Activated naive CD4-positive, alpha-beta T cell treated with anti-CD3 and anti-CD28 coated beads for 36 hours (primary cell): Measurements from ENCODE around the gene PRPF6. TPM values are rescaled to one million over a fixed set of nuclear protein-coding genes. Genes with fewer than 3 reads are reported as not detected.

Experiments
- CTCF ChIA-PET: fragments of 350-600 bp; sonication (Branson Sonifier 250); formaldehyde crosslinking; loops from one replicate; lab custom pipeline; 2021; ENCODE audit warnings: antibody characterized with exemption; lab: Charles Lee
- DNase-seq: peaks from one replicate; pipeline ENCODE4 v3.0.0-alpha.2; 2020
- H3K27ac Mint-ChIP-seq: one replicate; pipeline ENCODE4 v1.8.0; 2021; ENCODE audit warnings: mild to moderate bottlenecking, mixed read lengths
- H3K27me3 Mint-ChIP-seq: one replicate; pipeline ENCODE4 v1.8.0; 2021; ENCODE audit warnings: low read depth, mixed read lengths
- H3K36me3 Mint-ChIP-seq: one replicate; pipeline ENCODE4 v1.8.0; 2021; ENCODE audit warnings: low read depth, mixed read lengths
- H3K4me1 Mint-ChIP-seq: one replicate; pipeline ENCODE4 v1.8.0; 2021; ENCODE audit warnings: low read depth, mixed read lengths
- H3K4me3 Mint-ChIP-seq: one replicate; pipeline ENCODE4 v1.8.0; 2021; ENCODE audit warnings: mild to moderate bottlenecking, moderate library complexity, mixed read lengths
- H3K9me3 Mint-ChIP-seq: one replicate; pipeline ENCODE4 v1.8.0; 2021; ENCODE audit warnings: mixed read lengths
- intact Hi-C: fragments of 100-400 bp; cut with micrococcal nuclease; formaldehyde crosslinking; loops from one replicate; pipeline ENCODE4 v1.15.1; 2023
- total RNA-seq, 2 experiments: library from RNA; stranded (reverse); gene quantifications; one replicate each; pipeline ENCODE4 v1.2.3, GENCODE V29; 2021

Gene PRPF6
- total RNA-seq, 2 experiments from 2014 or later: 39.4 to 40.2 TPM

DNA sequence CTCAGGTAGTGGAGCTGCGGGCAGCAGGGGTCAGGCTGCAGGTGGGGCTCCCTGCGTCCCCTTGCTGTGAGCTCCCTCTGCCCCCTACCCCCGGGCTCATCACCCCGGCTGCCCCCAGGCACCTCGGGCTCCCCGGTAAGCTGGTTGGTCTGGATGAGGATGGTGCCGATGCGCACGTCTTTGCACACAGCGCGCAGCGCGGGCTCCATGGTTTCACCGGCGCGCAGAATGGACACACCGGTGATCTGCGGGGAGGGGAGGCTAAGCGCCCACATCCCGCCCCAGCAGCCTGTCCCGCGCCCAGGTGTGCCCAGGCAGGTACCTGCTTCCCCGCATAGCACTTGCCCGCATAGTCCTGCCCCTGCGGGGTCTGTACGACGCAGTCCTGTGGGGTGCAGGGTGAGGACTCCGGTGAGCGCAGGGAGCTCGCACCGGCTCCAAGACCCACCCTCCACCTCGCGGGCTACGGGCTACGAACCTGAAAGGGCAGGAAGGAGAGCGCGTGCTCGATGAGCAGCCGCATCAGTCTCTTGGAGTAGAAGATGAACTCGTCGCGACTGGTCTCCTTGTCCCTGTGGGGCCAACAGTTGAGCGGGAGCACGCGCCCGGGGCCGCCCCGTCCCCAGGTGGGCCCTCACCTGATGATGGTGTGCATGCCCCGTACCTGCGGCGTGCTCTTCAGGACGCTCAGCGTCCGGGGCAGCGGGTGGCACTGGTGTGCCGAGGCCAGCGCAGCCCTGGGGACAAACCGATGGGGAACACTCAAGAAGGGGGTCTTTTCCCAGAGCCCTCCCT is 40.3 kb upstream of the PRPF6 start:
- H3K36me3 Mint-ChIP-seq: peaks cover 13% of the 10 kb centered on the region
- H3K4me3 Mint-ChIP-seq: no peak overlapping the region
- intact Hi-C loops: no loop called here
- peaks cover 10% of the 10 kb centered on the region for H3K4me1 Mint-ChIP-seq
- DNase-seq: no peak
- H3K27me3 Mint-ChIP-seq: no peaks in the 10 kb centered on the region
- no peak overlapping the region for H3K27ac Mint-ChIP-seq
- no peaks in the 10 kb centered on the region for H3K9me3 Mint-ChIP-seq
- CTCF ChIA-PET: no interaction called here

DNA sequence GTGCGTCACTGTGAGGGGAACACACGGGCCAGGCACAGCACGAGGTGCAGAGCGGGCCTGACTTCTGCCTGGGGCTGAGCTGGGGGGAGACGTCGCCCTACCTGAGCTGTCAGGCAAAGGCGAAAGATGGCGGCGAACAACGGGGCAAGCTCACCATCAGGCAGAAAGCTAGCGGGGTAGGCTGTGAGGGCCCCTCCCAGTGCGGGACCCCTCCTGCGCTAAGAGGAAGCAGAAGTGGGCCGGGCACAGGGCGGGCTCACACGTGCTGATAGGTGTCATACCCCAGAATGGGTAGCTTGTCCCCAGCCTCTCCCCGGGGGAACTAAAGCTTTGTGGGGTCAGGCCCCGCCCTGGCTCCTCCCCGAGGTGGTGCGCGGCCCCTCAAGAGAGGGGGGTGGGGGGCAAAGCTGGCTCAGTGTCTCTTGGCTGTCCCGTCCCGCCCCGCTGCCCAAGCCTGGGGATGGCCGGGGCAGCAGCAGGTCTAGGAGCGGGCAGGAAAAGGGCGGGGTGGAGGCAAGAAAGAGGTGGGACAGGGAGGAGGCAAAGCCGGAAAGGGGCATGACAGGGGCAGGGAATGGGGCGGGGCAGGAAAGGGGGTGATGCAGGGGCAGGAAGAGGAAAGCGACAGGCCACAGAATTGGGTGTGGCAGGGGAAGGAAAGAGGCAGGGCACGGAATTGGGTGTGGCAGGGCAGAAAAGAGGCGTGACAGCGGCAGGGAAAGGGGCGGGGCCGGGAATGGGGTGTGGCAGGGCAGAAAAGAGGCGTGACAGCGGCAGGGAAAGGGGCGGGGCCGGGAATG is 39.5 kb upstream of the PRPF6 start:
- no peak overlapping the region for H3K4me3 Mint-ChIP-seq
- peaks cover 11% of the 10 kb centered on the region for H3K36me3 Mint-ChIP-seq
- peak; percentile 84 for DNase-seq
- peaks cover 10% of the 10 kb centered on the region for H3K4me1 Mint-ChIP-seq
- no peaks in the 10 kb centered on the region for H3K27me3 Mint-ChIP-seq
- H3K27ac Mint-ChIP-seq: peak overlapping the region; percentile 71
- intact Hi-C loops: no loop called here
- CTCF ChIA-PET: no interaction called here
- H3K9me3 Mint-ChIP-seq: no peaks in the 10 kb centered on the region

DNA sequence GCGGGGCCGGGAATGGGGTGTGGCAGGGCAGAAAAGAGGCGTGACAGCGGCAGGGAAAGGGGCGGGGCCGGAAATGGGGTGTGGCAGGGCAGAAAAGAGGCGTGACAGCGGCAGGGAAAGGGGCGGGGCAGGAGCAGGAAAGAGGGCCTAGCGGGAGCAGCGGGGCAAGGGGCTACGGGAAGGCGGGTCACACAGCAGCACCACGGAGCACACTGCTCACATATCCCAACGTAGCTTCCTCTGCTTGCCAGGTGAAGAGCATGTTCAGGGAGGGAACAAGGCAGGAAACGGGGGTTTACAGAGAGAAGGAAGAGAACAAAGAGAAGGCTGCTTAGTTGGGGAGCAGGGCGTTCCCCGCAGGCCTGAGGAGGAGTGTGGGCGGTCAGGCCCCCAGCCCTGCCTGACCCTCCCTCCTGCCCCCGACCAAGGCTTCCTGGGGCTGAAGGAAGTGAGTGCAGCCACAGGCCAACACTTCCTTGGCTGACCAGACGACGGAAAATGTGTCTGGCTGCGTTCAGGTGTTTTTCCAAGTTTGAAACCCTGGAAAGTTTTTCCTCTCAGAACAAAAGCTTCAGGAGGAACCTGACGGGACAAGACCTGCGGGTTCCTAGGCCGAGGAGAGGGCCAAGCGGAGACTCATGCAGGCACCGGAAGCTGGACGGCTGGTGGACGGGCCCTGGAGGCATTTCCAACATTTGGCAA is 38.5 kb upstream of the PRPF6 start:
- DNase-seq: peak; percentile 49
- no peaks in the 10 kb centered on the region for H3K27me3 Mint-ChIP-seq
- no peak overlapping the region for H3K4me3 Mint-ChIP-seq
- H3K9me3 Mint-ChIP-seq: no peaks in the 10 kb centered on the region
- CTCF ChIA-PET: no interaction called here
- H3K4me1 Mint-ChIP-seq: peaks cover 15% of the 10 kb centered on the region
- intact Hi-C loops: no loop called here
- peaks cover 11% of the 10 kb centered on the region for H3K36me3 Mint-ChIP-seq
- H3K27ac Mint-ChIP-seq: peak overlapping the region; percentile 54

DNA sequence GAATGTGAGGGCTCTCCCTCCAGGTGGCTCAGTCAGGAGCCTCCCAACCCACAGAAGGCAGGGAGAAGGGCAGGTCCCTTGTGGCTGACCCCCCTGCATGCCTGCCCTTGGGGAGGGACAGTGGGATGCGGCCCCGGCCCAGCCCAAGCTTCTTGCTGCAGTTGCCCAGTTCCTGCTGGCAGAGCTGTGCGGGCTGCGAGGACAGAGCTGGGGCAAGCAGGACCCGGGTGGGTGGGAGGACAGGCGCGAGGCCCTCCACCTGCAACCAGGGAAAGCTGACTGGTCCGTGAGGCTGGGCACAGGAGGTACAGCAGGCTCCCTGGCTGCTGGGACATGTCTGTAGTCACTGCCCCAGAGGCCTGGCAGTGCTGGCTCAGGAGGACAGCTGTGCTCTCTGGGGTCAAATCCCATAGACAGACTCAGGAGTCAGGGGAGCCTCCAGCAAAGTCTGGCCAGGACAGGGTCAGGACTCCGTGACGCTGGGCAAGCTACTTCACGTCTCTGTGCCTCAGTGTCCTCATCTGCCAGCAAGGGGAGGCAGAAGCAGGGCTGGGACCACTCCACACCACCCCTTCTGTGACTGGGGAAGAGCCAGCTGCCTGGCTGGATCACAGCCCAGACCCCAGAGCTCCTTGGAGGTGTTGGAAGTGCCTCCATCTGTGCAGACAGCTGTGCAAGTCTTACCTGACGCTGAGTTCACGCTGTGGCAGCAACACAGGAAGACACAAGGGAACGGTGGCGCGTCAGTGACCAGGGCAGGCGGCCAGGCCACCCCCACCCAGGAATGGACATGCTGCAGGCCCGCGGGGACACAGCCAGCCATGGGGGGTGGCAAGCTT is 37.7 kb upstream of the PRPF6 start:
- Mint-ChIP-seq H3K4me1 (peaks cover 23% of the 10 kb centered on the region), H3K27ac (no peak overlapping the region), H3K4me3 (no peak overlapping the region), H3K9me3 (no peaks in the 10 kb centered on the region), H3K36me3 (peaks cover 12% of the 10 kb centered on the region), H3K27me3 (no peaks in the 10 kb centered on the region)
- no peak for DNase-seq
- CTCF ChIA-PET: no interaction called here
- intact Hi-C loops: no loop called here

DNA sequence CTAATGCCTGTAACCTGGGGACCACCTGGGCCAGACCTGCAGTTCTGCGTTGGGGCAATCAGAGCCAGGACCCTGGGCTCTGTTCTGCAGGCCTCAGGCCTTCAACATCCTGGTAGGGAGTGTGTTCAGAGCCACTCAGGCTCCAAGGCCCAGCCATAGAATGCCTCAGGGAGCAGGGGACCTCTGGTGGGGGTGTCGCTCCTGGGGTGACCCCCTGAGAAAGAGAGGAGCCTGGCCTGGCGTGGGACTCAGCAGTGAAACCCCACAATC is 37.2 kb upstream of the PRPF6 start:
- DNase-seq: no peak
- Mint-ChIP-seq H3K36me3 (peaks cover 13% of the 10 kb centered on the region), H3K27me3 (no peaks in the 10 kb centered on the region), H3K4me1 (peaks cover 29% of the 10 kb centered on the region), H3K9me3 (no peaks in the 10 kb centered on the region), H3K4me3 (no peak overlapping the region), H3K27ac (no peak overlapping the region)
- intact Hi-C loops: no loop called here
- CTCF ChIA-PET: no interaction called here

DNA sequence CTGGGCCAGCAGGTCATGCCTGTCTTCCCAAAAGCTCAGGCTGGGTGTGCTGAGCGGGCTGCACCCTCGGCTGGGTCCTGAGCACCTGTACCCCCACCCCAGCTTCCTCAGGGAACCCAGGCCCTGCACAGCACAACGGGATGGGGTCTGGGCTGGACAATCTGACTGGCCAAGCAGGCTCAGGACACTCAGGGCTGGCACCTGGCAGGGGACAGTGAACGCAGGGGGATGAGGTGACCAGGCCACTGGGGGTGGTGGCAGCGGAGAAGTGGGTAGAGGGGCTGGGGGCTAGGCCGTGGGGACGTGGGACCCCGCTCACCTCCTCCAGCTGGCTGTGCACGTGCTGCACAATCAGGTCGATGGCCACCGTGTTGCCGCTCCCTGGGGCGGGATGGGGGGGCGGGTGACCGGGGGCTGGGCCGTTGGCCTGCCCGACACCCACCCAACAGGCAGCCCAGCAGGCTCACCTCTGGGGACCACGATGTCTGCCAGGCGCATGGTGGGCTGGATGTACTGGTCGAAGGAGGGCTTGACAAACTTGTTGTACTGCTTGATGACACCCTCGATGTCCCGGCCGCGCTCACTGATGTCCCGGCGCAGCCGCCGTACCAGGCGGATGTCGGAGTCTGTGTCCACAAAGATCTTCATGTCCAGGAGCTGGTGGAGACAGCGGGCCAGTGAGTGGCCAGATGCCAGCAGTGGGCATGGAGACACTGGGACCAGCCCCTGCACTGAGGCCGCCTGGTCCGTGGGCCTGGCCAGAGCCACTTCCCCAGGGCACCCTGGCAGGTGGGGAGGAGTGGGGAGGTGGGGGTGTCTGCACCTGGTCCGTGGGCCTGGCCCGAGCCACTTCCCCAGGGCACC is 36.6 kb upstream of the PRPF6 start:
- Mint-ChIP-seq H3K9me3 (no peaks in the 10 kb centered on the region), H3K4me1 (peaks cover 34% of the 10 kb centered on the region), H3K36me3 (peaks cover 13% of the 10 kb centered on the region), H3K27me3 (no peaks in the 10 kb centered on the region), H3K27ac (no peak overlapping the region), H3K4me3 (no peak overlapping the region)
- intact Hi-C loops: no loop called here
- DNase-seq: no peak
- CTCF ChIA-PET: no interaction called here

DNA sequence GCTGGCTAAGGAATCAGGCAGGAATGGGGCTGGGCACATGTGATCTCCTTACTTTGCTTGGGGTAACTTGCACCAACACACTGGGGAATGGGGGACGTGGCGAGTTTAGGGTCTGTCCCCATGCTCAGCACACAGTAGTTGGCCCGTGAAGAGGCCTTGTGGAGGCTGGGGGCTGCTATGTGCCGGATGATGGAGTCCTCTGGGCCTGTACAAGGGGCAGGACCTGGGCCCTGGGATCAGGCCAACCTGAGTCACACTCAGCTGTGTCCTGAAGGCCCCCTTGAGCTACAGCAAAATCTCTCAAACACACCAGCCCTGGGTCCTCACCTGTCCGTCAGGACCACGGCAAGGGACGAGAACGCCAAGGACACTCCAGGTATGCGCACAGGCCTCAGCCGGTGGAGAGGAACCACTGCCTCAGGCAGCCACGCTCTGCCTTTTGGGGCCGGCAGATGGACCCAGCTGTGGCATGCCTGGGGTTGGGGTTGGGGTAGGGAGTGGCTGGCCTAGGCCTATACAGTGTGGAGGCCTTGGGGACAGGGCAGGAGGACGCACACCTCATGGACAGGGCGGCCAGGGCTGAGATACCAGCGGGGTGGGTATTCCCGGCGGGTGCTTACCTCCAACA is 35.8 kb upstream of the PRPF6 start:
- intact Hi-C loops: no loop called here
- Mint-ChIP-seq H3K4me3 (no peak overlapping the region), H3K4me1 (peaks cover 41% of the 10 kb centered on the region), H3K27ac (no peak overlapping the region), H3K27me3 (no peaks in the 10 kb centered on the region), H3K36me3 (peaks cover 12% of the 10 kb centered on the region), H3K9me3 (no peaks in the 10 kb centered on the region)
- no peak for DNase-seq
- CTCF ChIA-PET: no interaction called here

DNA sequence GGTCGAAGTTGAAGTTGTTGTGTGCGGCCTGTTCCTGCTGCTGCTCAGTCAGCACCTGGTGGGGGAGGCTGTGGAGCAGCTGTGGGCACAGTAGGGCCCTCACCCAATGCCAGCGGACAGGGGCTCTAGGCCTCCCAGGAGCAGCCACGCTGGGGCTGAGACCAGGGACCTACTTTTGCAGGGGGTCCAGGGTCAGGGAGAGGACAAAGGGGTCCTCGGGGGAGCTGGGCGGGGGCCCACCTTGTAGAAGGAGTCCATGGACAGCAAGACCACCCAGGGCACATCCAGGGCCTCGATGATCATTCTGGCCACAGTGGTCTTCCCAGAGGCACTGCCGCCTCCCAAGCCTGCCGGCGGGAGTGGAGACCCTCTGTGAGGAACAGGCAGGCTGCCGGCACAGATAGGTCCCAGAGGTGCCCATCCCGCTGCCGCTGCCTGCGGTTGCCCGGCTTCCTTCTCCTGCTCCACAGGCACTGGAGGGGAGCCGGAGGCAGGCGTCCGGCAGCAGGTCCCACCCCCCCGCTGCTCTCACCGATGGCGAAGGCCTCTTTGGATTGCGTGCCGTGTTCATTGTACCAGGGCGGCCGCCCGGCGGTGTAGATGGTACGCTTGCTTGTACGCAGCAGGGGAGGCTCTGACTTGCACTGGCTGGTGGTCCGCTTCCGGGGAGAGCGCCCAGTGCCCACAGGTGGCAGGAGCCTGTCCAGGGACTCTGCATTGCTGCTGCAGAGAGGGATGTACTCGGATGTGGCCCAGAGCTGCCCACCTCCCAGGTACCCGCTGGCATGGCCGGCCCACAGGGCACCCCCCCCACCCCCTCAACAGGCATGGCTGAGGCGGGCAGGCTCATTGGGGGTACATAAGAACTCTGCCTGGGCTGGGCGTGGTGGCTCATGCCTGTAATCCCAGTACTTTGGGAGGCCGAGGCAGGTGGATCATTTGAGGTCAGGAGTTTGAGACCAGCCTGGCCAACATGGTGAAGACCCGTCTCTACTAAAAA is 34.7 kb upstream of the PRPF6 start:
- no peaks in the 10 kb centered on the region for H3K27me3 Mint-ChIP-seq
- H3K4me3 Mint-ChIP-seq: no peak overlapping the region

DNA sequence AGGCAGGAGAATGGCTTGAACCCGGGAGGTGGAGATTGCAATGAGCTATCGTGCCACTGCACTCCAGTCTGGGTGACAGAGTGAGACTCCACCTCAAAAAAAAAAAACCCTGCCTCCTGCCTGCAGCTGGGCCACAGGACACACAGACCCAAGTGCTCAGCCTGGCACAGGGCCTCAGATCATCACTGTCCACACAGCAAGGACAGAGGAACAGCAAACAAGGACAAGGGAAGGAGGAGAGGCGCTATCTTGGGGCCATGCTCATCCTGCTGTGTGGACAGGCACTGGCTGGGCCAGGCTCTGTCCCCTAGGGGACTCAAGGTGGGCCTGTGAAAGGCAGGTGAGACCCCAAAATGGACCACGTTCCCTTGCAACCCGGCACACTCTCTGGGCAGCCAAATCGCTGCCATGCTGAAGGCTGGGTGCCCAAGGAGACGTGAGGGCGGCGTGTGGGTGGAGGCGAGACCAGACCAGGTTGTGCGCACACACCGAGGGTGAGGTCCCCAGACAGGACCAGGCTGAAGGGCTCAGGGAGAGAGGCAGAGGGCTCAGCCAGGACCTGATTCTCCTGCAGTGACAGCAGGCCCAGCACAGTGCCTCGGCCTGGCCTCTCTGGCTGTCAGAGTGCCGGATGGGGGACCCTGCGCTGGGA is 33.8 kb upstream of the PRPF6 start:
- H3K27me3 Mint-ChIP-seq: no peaks in the 10 kb centered on the region
- no peak for DNase-seq
- CTCF ChIA-PET: no interaction called here
- no peaks in the 10 kb centered on the region for H3K9me3 Mint-ChIP-seq
- peak overlapping the region; percentile 50 for H3K27ac Mint-ChIP-seq
- peaks cover 35% of the 10 kb centered on the region for H3K4me1 Mint-ChIP-seq
- H3K36me3 Mint-ChIP-seq: peaks cover 7% of the 10 kb centered on the region
- H3K4me3 Mint-ChIP-seq: peak overlapping the region; percentile 34
- intact Hi-C loops: no loop called here

More for the DNA sequence above, 34.7 kb upstream of the PRPF6 start:
- no peak for DNase-seq
- H3K36me3 Mint-ChIP-seq: peaks cover 7% of the 10 kb centered on the region
- peaks cover 39% of the 10 kb centered on the region for H3K4me1 Mint-ChIP-seq
- CTCF ChIA-PET: no interaction called here
- no peak overlapping the region for H3K27ac Mint-ChIP-seq
- intact Hi-C loops: no loop called here
- no peaks in the 10 kb centered on the region for H3K9me3 Mint-ChIP-seq
